ENCODE data around the gene EXOC6. TPM values are rescaled to one million over a fixed set of nuclear protein-coding genes. Genes with fewer than 3 reads are reported as not detected.

The EXOC6 gene
- total RNA-seq, 1 experiment from 2014 or later: 9.3 TPM

- POLR2A ChIA-PET (ENCODE audit: unreplicated experiment): no interaction called here
- no peaks in the 10 kb centered on the region for H3K79me2 ChIP-seq (ENCODE audit: low read depth)
- H3F3A ChIP-seq (ENCODE audit: insufficient read depth, low read depth): no peaks in the 10 kb centered on the region
- H3K27ac ChIP-seq: no peak overlapping the region
- no peak overlapping the region for H3K4me2 ChIP-seq
- BruUV-seq (replicated peaks): no TSS peak
- CTCF ChIA-PET: no interaction called here
- TF ChIP-seq CTCF (conservative IDR thresholded peaks at IDR 0.05) (no peak), EZH2 (IDR thresholded peaks at IDR 0.05; ENCODE audit: low read depth) (no peak)
- H2AFZ ChIP-seq: no peak overlapping the region
- no peaks in the 10 kb centered on the region for H4K20me1 ChIP-seq (ENCODE audit: insufficient read depth)
- intact Hi-C loops (cut with micrococcal nuclease; ENCODE audit: unreplicated experiment): no loop called here
- no peak for DNase-seq
- no peaks in the 10 kb centered on the region for H3K4me1 ChIP-seq (replicated peaks; ENCODE audit: insufficient read depth)
- no peaks in the 10 kb centered on the region for H3K36me3 ChIP-seq (ENCODE audit: low read depth)
- peaks cover 2% of the 10 kb centered on the region; the same call in 1 of the 2 replicates for H3K9me3 ChIP-seq (ENCODE audit: insufficient read depth, low read depth)
- H3K4me3 ChIP-seq: no peak overlapping the region
- no peaks in the 10 kb centered on the region for H3K27me3 ChIP-seq (ENCODE audit: insufficient read depth, low read depth)
- no peaks in the 10 kb centered on the region for H3K9me2 ChIP-seq (ENCODE audit: insufficient read depth)
Observed at GRCh38 chr10:92916433-92916832, 68.1 kb downstream of the EXOC6 start.

GRCh38 chr10:92918603-92919002, 70.3 kb downstream of the EXOC6 start:
- BruUV-seq (replicated peaks): no TSS peak
- ChIA-PET CTCF (no interaction called here), POLR2A (ENCODE audit: unreplicated experiment) (interaction anchor here (0.6 kb wide), 1 partner anchor 346 kb away, joined by 6 read pairs; no protein-coding TSS in a partner anchor)
- H3K4me3 ChIP-seq: no peak overlapping the region
- no peaks in the 10 kb centered on the region for H3K79me2 ChIP-seq (ENCODE audit: low read depth)
- H3F3A ChIP-seq (ENCODE audit: insufficient read depth, low read depth): no peaks in the 10 kb centered on the region
- no peaks in the 10 kb centered on the region for H3K4me1 ChIP-seq (replicated peaks; ENCODE audit: insufficient read depth)
- no peaks in the 10 kb centered on the region for H3K9me2 ChIP-seq (ENCODE audit: insufficient read depth)
- H3K4me2 ChIP-seq: no peak overlapping the region
- no peak overlapping the region for H3K27ac ChIP-seq
- no peak for TF ChIP-seq EZH2 (IDR thresholded peaks at IDR 0.05; ENCODE audit: low read depth)
- no peak for TF ChIP-seq CTCF (conservative IDR thresholded peaks at IDR 0.05)
- H2AFZ ChIP-seq: no peak overlapping the region
- no peaks in the 10 kb centered on the region for H4K20me1 ChIP-seq (ENCODE audit: insufficient read depth)
- no peaks in the 10 kb centered on the region for H3K27me3 ChIP-seq (ENCODE audit: insufficient read depth, low read depth)
- no peaks in the 10 kb centered on the region for H3K36me3 ChIP-seq (ENCODE audit: low read depth)
- no peak for DNase-seq
- intact Hi-C loops (cut with micrococcal nuclease; ENCODE audit: unreplicated experiment): no loop called here
- H3K9me3 ChIP-seq (ENCODE audit: insufficient read depth, low read depth): peaks cover 2% of the 10 kb centered on the region; the same call in 1 of the 2 replicates

- peaks cover 2% of the 10 kb centered on the region; the same call in 1 of the 2 replicates for H3K9me3 ChIP-seq (ENCODE audit: insufficient read depth, low read depth)
- BruUV-seq (replicated peaks): no TSS peak
- no peak overlapping the region for H3K4me2 ChIP-seq
- no peaks in the 10 kb centered on the region for H3K9me2 ChIP-seq (ENCODE audit: insufficient read depth)
- no peaks in the 10 kb centered on the region for H3F3A ChIP-seq (ENCODE audit: insufficient read depth, low read depth)
- no peak overlapping the region for H3K27ac ChIP-seq
- no peaks in the 10 kb centered on the region for H4K20me1 ChIP-seq (ENCODE audit: insufficient read depth)
- H3K27me3 ChIP-seq (ENCODE audit: insufficient read depth, low read depth): no peaks in the 10 kb centered on the region
- H3K36me3 ChIP-seq (ENCODE audit: low read depth): no peaks in the 10 kb centered on the region
- H3K79me2 ChIP-seq (ENCODE audit: low read depth): no peaks in the 10 kb centered on the region
- intact Hi-C loops (cut with micrococcal nuclease; ENCODE audit: unreplicated experiment): no loop called here
- no peak for DNase-seq
- POLR2A ChIA-PET (ENCODE audit: unreplicated experiment): no interaction called here
- TF ChIP-seq CTCF (conservative IDR thresholded peaks at IDR 0.05) (no peak), EZH2 (IDR thresholded peaks at IDR 0.05; ENCODE audit: low read depth) (no peak)
- no peaks in the 10 kb centered on the region for H3K4me1 ChIP-seq (replicated peaks; ENCODE audit: insufficient read depth)
- no peak overlapping the region for H2AFZ ChIP-seq
- H3K4me3 ChIP-seq: no peak overlapping the region
- CTCF ChIA-PET: no interaction called here
Observed at GRCh38 chr10:92920866-92921265, 72.5 kb downstream of the EXOC6 start.

All from PC-9 (cell line).